Activated CD8-positive, alpha-beta memory T cell treated with anti-CD3 and anti-CD28 coated beads, Interleukin-2, amount 10 ng/mL, durations not matched to agents 7 days and 5 days (primary cell): Measurements from ENCODE around the gene SLC25A13. TPM values are rescaled to one million over a fixed set of nuclear protein-coding genes. Genes with fewer than 3 reads are reported as not detected.
"Not testable (repeated sequence)": the region's sequence is repeated elsewhere in the genome, so short reads cannot be mapped to it uniquely, and the experiment has no call there.

Source experiments
- ATAC-seq: fragments of 150-1000 bp; cut with Tn5 transposase; one replicate; pipeline ENCODE4 v1.10.0; 2021; ENCODE audit warnings: moderate library complexity
- CTCF ChIA-PET: fragments of 350-600 bp; sonication (Branson Sonifier 250); formaldehyde crosslinking; loops from one replicate; lab custom pipeline; 2021; ENCODE audit warnings: antibody characterized with exemption; lab: Charles Lee
- DNase-seq: peaks from one replicate; pipeline ENCODE4 v3.0.0-alpha.2; 2020
- H3K27ac Mint-ChIP-seq: one replicate; pipeline ENCODE4 v1.8.0; 2021; ENCODE audit warnings: mild to moderate bottlenecking, mixed read lengths
- H3K27me3 Mint-ChIP-seq: one replicate; pipeline ENCODE4 v1.8.0; 2021; ENCODE audit warnings: mixed read lengths
- H3K36me3 Mint-ChIP-seq: one replicate; pipeline ENCODE4 v1.8.0; 2021; ENCODE audit warnings: mild to moderate bottlenecking, mixed read lengths
- H3K4me1 Mint-ChIP-seq: one replicate; pipeline ENCODE4 v1.8.0; 2021; ENCODE audit warnings: mixed read lengths
- H3K4me3 Mint-ChIP-seq: one replicate; pipeline ENCODE4 v1.8.0; 2021; ENCODE audit warnings: mild to moderate bottlenecking, moderate library complexity, mixed read lengths
- H3K9me3 Mint-ChIP-seq: one replicate; pipeline ENCODE4 v1.8.0; 2022; ENCODE audit warnings: low read depth, mixed read lengths
- total RNA-seq, 2 experiments: library from RNA; stranded (reverse); gene quantifications; one replicate each; pipeline ENCODE4 v1.2.3, GENCODE V29; 2021

SLC25A13 gene
- total RNA-seq, 2 experiments from 2014 or later = 7.9 to 10.4 TPM

GRCh38 chr7:96167424-96167823 is 154.5 kb downstream of the SLC25A13 start:
- Mint-ChIP-seq H3K27me3 (no peaks in the 10 kb centered on the region), H3K27ac (no peak overlapping the region), H3K9me3 (no peaks in the 10 kb centered on the region), H3K4me1 (no peaks in the 10 kb centered on the region), H3K4me3 (no peak overlapping the region), H3K36me3 (peaks cover 10% of the 10 kb centered on the region)
- CTCF ChIA-PET = no interaction called here
- ATAC-seq = no peak
- DNase-seq = no peak

GRCh38 chr7:96161897-96162296 is 160.0 kb downstream of the SLC25A13 start:
- Mint-ChIP-seq H3K36me3 (peaks cover 14% of the 10 kb centered on the region), H3K27ac (no peak overlapping the region), H3K4me3 (no peak overlapping the region), H3K4me1 (no peaks in the 10 kb centered on the region), H3K9me3 (no peaks in the 10 kb centered on the region), H3K27me3 (no peaks in the 10 kb centered on the region)
- no peak for DNase-seq
- CTCF ChIA-PET = no interaction called here
- no peak for ATAC-seq

- Mint-ChIP-seq H3K27me3 (no peaks in the 10 kb centered on the region), H3K9me3 (no peaks in the 10 kb centered on the region), H3K4me3 (no peak overlapping the region), H3K36me3 (peaks cover 6% of the 10 kb centered on the region), H3K4me1 (no peaks in the 10 kb centered on the region), H3K27ac (no peak overlapping the region)
- CTCF ChIA-PET = no interaction called here
- ATAC-seq (no peak), DNase-seq (no peak)
Measured at GRCh38 chr7:96157856-96158255, 164.0 kb downstream of the SLC25A13 start.

- H3K27ac Mint-ChIP-seq, H3K9me3 Mint-ChIP-seq, H3K4me1 Mint-ChIP-seq, H3K4me3 Mint-ChIP-seq, H3K36me3 Mint-ChIP-seq, H3K27me3 Mint-ChIP-seq, ATAC-seq, CTCF ChIA-PET, DNase-seq: not testable (repeated sequence)
Measured at GRCh38 chr7:96154506-96154905, 167.4 kb downstream of the SLC25A13 start.

GRCh38 chr7:96152706-96153105 is 169.2 kb downstream of the SLC25A13 start:
- CTCF ChIA-PET = no interaction called here
- no peak for DNase-seq

GRCh38 chr7:96151889-96152288 is 170.0 kb downstream of the SLC25A13 start:
- Mint-ChIP-seq H3K9me3 (no peaks in the 10 kb centered on the region), H3K4me1 (no peaks in the 10 kb centered on the region), H3K27ac (no peak overlapping the region), H3K36me3 (no peaks in the 10 kb centered on the region), H3K27me3 (no peaks in the 10 kb centered on the region), H3K4me3 (no peak overlapping the region)
- CTCF ChIA-PET = interaction anchor here (0.9 kb wide), 1 partner anchor 14 kb away, joined by 4 read pairs; no protein-coding TSS in a partner anchor
- ATAC-seq (no peak), DNase-seq (no peak)

More at GRCh38 chr7:96152706-96153105, 169.2 kb downstream of the SLC25A13 start:
- H3K4me1 Mint-ChIP-seq = no peaks in the 10 kb centered on the region
- H3K4me3 Mint-ChIP-seq = no peak overlapping the region
- ATAC-seq = no peak
- no peak overlapping the region for H3K27ac Mint-ChIP-seq
- no peaks in the 10 kb centered on the region for H3K9me3 Mint-ChIP-seq
- no peaks in the 10 kb centered on the region for H3K27me3 Mint-ChIP-seq
- no peaks in the 10 kb centered on the region for H3K36me3 Mint-ChIP-seq

- H3K4me1 Mint-ChIP-seq = no peaks in the 10 kb centered on the region
- no peak for DNase-seq
- no peaks in the 10 kb centered on the region for H3K9me3 Mint-ChIP-seq
- H3K27me3 Mint-ChIP-seq = no peaks in the 10 kb centered on the region
- H3K4me3 Mint-ChIP-seq = no peak overlapping the region
- H3K36me3 Mint-ChIP-seq = peaks cover 5% of the 10 kb centered on the region
- CTCF ChIA-PET = no interaction called here
- no peak overlapping the region for H3K27ac Mint-ChIP-seq
- no peak for ATAC-seq
Measured at GRCh38 chr7:96144260-96144526, 177.7 kb downstream of the SLC25A13 start.

GRCh38 chr7:96143495-96144259 is 178.2 kb downstream of the SLC25A13 start:
- Mint-ChIP-seq H3K36me3 (peaks cover 5% of the 10 kb centered on the region), H3K27ac (no peak overlapping the region), H3K4me1 (no peaks in the 10 kb centered on the region), H3K27me3 (no peaks in the 10 kb centered on the region), H3K4me3 (no peak overlapping the region), H3K9me3 (no peaks in the 10 kb centered on the region)
- no peak for DNase-seq
- CTCF ChIA-PET = no interaction called here
- no peak for ATAC-seq

GRCh38 chr7:96136600-96137239 is 185.2 kb downstream of the SLC25A13 start:
- H3K27me3 Mint-ChIP-seq = no peaks in the 10 kb centered on the region
- DNase-seq (no peak), ATAC-seq (no peak)
- no peak overlapping the region for H3K4me3 Mint-ChIP-seq
- no peaks in the 10 kb centered on the region for H3K4me1 Mint-ChIP-seq
- CTCF ChIA-PET = no interaction called here
- no peaks in the 10 kb centered on the region for H3K9me3 Mint-ChIP-seq
- H3K27ac Mint-ChIP-seq = no peak overlapping the region
- no peaks in the 10 kb centered on the region for H3K36me3 Mint-ChIP-seq

- Mint-ChIP-seq H3K27me3 (no peaks in the 10 kb centered on the region), H3K4me3 (no peak overlapping the region), H3K4me1 (no peaks in the 10 kb centered on the region), H3K36me3 (no peaks in the 10 kb centered on the region), H3K27ac (no peak overlapping the region), H3K9me3 (no peaks in the 10 kb centered on the region)
- CTCF ChIA-PET = no interaction called here
- DNase-seq (no peak), ATAC-seq (no peak)
Measured at GRCh38 chr7:96135241-96135640, 186.7 kb downstream of the SLC25A13 start.

GRCh38 chr7:96131525-96131924 is 190.4 kb downstream of the SLC25A13 start:
- no peak overlapping the region for H3K27ac Mint-ChIP-seq
- H3K9me3 Mint-ChIP-seq = no peaks in the 10 kb centered on the region
- CTCF ChIA-PET = no interaction called here
- ATAC-seq (no peak), DNase-seq (no peak)
- no peak overlapping the region for H3K4me3 Mint-ChIP-seq
- no peaks in the 10 kb centered on the region for H3K27me3 Mint-ChIP-seq
- no peaks in the 10 kb centered on the region for H3K36me3 Mint-ChIP-seq
- no peaks in the 10 kb centered on the region for H3K4me1 Mint-ChIP-seq

- DNase-seq (no peak), ATAC-seq (no peak)
- no peaks in the 10 kb centered on the region for H3K9me3 Mint-ChIP-seq
- H3K27ac Mint-ChIP-seq = no peak overlapping the region
- H3K4me1 Mint-ChIP-seq = no peaks in the 10 kb centered on the region
- no peaks in the 10 kb centered on the region for H3K36me3 Mint-ChIP-seq
- CTCF ChIA-PET = no interaction called here
- H3K4me3 Mint-ChIP-seq = no peak overlapping the region
- H3K27me3 Mint-ChIP-seq = no peaks in the 10 kb centered on the region
Measured at GRCh38 chr7:96127746-96128145, 194.2 kb downstream of the SLC25A13 start.

GRCh38 chr7:96126382-96126781 is 195.5 kb downstream of the SLC25A13 start:
- Mint-ChIP-seq H3K4me1 (no peaks in the 10 kb centered on the region), H3K27me3 (no peaks in the 10 kb centered on the region), H3K9me3 (no peaks in the 10 kb centered on the region), H3K27ac (no peak overlapping the region), H3K36me3 (peaks cover 1% of the 10 kb centered on the region), H3K4me3 (no peak overlapping the region)
- DNase-seq = no peak
- ATAC-seq = no peak
- CTCF ChIA-PET = no interaction called here

GRCh38 chr7:96122746-96123145 is 199.2 kb downstream of the SLC25A13 start:
- no peak for ATAC-seq
- Mint-ChIP-seq H3K4me3 (no peak overlapping the region), H3K27ac (no peak overlapping the region), H3K4me1 (no peaks in the 10 kb centered on the region), H3K36me3 (peaks cover 6% of the 10 kb centered on the region), H3K9me3 (no peaks in the 10 kb centered on the region), H3K27me3 (no peaks in the 10 kb centered on the region)
- CTCF ChIA-PET = no interaction called here
- DNase-seq = no peak
